Mesothelial cell of epicardium (in vitro differentiated cells): Measurements from ENCODE around the gene EIF3F. TPM values are rescaled to one million over a fixed set of nuclear protein-coding genes. Genes with fewer than 3 reads are reported as not detected.

Experiments used
- DNase-seq, 2 experiments: peaks; one replicate each; pipeline ENCODE4 v3.0.0; 2021; ENCODE audit warnings: low spot score in 2 of 2; ENCODE audit not compliant: unreplicated experiment in 2 of 2
- H3K27ac Mint-ChIP-seq: 2 replicates; pipeline ENCODE4 v1.8.0; 2021; ENCODE audit warnings: mixed read lengths
- H3K27me3 Mint-ChIP-seq: 2 replicates; pipeline ENCODE4 v1.8.0; 2021; ENCODE audit warnings: low read depth, mixed read lengths
- H3K36me3 Mint-ChIP-seq: 2 replicates; pipeline ENCODE4 v1.8.0; 2021; ENCODE audit warnings: mixed read lengths
- H3K4me1 Mint-ChIP-seq: 2 replicates; pipeline ENCODE4 v1.8.0; 2021; ENCODE audit warnings: mixed read lengths
- H3K4me3 Mint-ChIP-seq: 2 replicates; pipeline ENCODE4 v1.8.0; 2021; ENCODE audit warnings: mild to moderate bottlenecking, moderate library complexity, mixed read lengths
- H3K9me3 Mint-ChIP-seq: 2 replicates; pipeline ENCODE4 v1.8.0; 2021; ENCODE audit warnings: mixed read lengths
- total RNA-seq: library from RNA; stranded (reverse); gene quantifications from 3 replicates; pipeline ENCODE4 v1.2.1, GENCODE V29; 2021
- TF ChIP-seq, protein P1 (sequence below): fragments of 200-600 bp; sonication (generic); IDR thresholded peaks from one replicate; pipeline ENCODE4 v1.5.0; 2021; ENCODE audit warnings: antibody characterized with exemption; ENCODE audit not compliant: unreplicated experiment

EIF3F gene
- total RNA-seq, 1 donor from 2014 or later, result 357 TPM

GRCh38 chr11:8023831-8024555 is 36.9 kb downstream of the EIF3F start:
- no peak for DNase-seq
- H3K36me3 Mint-ChIP-seq, result no peaks in the 10 kb centered on the region
- no peak overlapping the region for H3K4me3 Mint-ChIP-seq
- H3K27ac Mint-ChIP-seq, result no peak overlapping the region
- H3K4me1 Mint-ChIP-seq, result peaks cover 7% of the 10 kb centered on the region
- H3K9me3 Mint-ChIP-seq, result no peaks in the 10 kb centered on the region
- TF ChIP-seq, protein P1, sequence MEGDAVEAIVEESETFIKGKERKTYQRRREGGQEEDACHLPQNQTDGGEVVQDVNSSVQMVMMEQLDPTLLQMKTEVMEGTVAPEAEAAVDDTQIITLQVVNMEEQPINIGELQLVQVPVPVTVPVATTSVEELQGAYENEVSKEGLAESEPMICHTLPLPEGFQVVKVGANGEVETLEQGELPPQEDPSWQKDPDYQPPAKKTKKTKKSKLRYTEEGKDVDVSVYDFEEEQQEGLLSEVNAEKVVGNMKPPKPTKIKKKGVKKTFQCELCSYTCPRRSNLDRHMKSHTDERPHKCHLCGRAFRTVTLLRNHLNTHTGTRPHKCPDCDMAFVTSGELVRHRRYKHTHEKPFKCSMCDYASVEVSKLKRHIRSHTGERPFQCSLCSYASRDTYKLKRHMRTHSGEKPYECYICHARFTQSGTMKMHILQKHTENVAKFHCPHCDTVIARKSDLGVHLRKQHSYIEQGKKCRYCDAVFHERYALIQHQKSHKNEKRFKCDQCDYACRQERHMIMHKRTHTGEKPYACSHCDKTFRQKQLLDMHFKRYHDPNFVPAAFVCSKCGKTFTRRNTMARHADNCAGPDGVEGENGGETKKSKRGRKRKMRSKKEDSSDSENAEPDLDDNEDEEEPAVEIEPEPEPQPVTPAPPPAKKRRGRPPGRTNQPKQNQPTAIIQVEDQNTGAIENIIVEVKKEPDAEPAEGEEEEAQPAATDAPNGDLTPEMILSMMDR, result no peak
- peaks cover 46% of the 10 kb centered on the region for H3K27me3 Mint-ChIP-seq

DNA sequence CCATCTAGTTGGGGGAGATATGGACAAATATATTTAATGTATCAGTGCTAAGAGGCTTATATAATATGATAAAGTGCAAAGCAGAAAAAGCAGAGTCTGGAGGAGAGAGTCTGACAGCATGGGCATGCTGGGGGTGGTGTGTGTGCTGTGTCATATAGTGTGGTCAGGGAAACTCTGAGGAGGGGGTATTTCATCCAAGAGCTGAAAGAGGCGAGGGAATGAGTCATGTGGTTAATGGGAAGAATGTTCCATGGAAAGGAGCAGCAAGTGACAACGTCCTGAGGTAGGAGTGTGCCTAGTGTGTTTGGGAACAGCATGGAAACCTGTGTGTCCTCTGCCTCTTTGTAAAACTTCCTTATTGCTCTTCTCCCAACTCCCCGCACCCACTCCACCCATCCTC is 38.0 kb downstream of the EIF3F start:
- DNase-seq, result no peak
- H3K27me3 Mint-ChIP-seq, result peaks cover 51% of the 10 kb centered on the region
- TF ChIP-seq, protein P1, result no peak
- no peaks in the 10 kb centered on the region for H3K36me3 Mint-ChIP-seq
- H3K27ac Mint-ChIP-seq, result no peak overlapping the region
- H3K4me3 Mint-ChIP-seq, result no peak overlapping the region
- no peaks in the 10 kb centered on the region for H3K9me3 Mint-ChIP-seq
- peaks cover 4% of the 10 kb centered on the region for H3K4me1 Mint-ChIP-seq

DNA sequence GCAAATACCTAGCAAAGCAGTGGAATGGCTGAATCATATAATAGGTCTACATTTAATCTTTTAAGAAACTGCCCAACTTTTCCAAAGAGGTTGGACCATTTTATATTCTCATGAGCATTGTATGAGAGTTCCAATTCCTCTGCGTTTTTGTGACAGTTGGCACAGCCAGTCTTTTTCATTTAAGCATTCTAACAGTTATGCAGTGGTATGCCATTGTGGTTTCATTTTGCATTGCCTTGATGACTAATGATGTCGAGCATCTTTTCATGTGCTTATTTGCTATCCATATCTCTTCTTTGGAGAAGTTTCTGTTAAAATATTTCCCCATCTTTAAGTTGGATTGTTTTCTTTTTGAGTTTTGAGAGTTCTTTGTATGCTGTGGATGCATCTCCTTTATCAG is 38.7 kb downstream of the EIF3F start:
- Mint-ChIP-seq H3K4me1 (no peaks in the 10 kb centered on the region), H3K36me3 (no peaks in the 10 kb centered on the region), H3K27me3 (peaks cover 49% of the 10 kb centered on the region), H3K27ac (no peak overlapping the region), H3K9me3 (no peaks in the 10 kb centered on the region), H3K4me3 (no peak overlapping the region)
- no peak for DNase-seq
- TF ChIP-seq, protein P1, result no peak

DNA sequence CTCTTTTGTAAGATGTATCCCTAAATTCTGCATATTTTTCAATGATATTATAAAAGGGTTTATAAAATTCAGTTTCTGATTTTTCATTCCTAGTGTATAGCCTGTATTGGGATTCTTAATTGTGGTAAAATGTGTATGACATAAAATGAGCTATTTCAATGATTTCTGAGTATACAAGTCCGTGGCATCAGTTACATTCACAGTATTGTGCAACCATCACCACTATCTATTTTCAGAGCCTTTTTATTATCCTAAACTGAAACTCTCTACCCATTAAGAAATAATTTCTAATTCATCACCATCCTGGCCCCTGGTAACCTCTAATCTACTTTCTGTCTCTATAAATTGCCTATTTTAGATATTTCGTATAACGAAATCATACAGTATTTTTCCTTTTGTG is 39.8 kb downstream of the EIF3F start:
- Mint-ChIP-seq H3K27me3 (peaks cover 44% of the 10 kb centered on the region), H3K9me3 (no peaks in the 10 kb centered on the region), H3K36me3 (no peaks in the 10 kb centered on the region), H3K4me3 (no peak overlapping the region), H3K27ac (no peak overlapping the region), H3K4me1 (no peaks in the 10 kb centered on the region)
- TF ChIP-seq, protein P1, result no peak
- no peak for DNase-seq

- TF ChIP-seq, protein P1, result no peak
- H3K27me3 Mint-ChIP-seq, result peaks cover 47% of the 10 kb centered on the region
- no peaks in the 10 kb centered on the region for H3K9me3 Mint-ChIP-seq
- no peak overlapping the region for H3K4me3 Mint-ChIP-seq
- no peak overlapping the region for H3K27ac Mint-ChIP-seq
- DNase-seq, result no peak
- H3K36me3 Mint-ChIP-seq, result no peaks in the 10 kb centered on the region
- peaks cover 8% of the 10 kb centered on the region for H3K4me1 Mint-ChIP-seq
Observed at GRCh38 chr11:8028766-8029165, 41.6 kb downstream of the EIF3F start.
